HFFc6 (cell line): Measurements from ENCODE around the gene SF3A1. TPM values are rescaled to one million over a fixed set of nuclear protein-coding genes. Genes with fewer than 3 reads are reported as not detected.

ENCODE experiments used
- DNase-seq: peaks from one replicate; pipeline ENCODE4 v3.0.0-alpha.2; 2018
- H3K27ac Mint-ChIP-seq: 2 replicates; pipeline ENCODE4 v1.8.0; 2020; ENCODE audit warnings: mild to moderate bottlenecking, mixed read lengths
- H3K27me3 Mint-ChIP-seq: 2 replicates; pipeline ENCODE4 v1.8.0; 2021; ENCODE audit warnings: mild to moderate bottlenecking, moderate library complexity, mixed read lengths; ENCODE audit not compliant: insufficient read depth
- H3K36me3 Mint-ChIP-seq: 2 replicates; pipeline ENCODE4 v1.8.0; 2021; ENCODE audit warnings: low read depth, mixed read lengths
- H3K4me1 Mint-ChIP-seq: 2 replicates; pipeline ENCODE4 v1.8.0; 2020; ENCODE audit warnings: low read depth, mixed read lengths
- H3K4me3 Mint-ChIP-seq: 2 replicates; pipeline ENCODE4 v1.8.0; 2020; ENCODE audit warnings: mild to moderate bottlenecking, moderate library complexity, mixed read lengths
- H3K9me3 Mint-ChIP-seq: 2 replicates; pipeline ENCODE4 v1.8.0; 2020; ENCODE audit warnings: mild to moderate bottlenecking, mixed read lengths
- total RNA-seq, 6 experiments: library from RNA; stranded (reverse); fragmentation: NEBNext Ultra II Directional; extraction: Animal tissue kit (Norgen Biotek cat#: 25700); gene quantifications; 2 replicates in 1 of 6; 3 replicates in 5 of 6; pipeline ENCODE4 v1.2.3, GENCODE V29; 2021
- TF ChIP-seq, protein P1 (sequence below): fragments of 200-600 bp; sonication (generic); IDR thresholded peaks from 2 replicates; pipeline ENCODE4 v1.5.0; 2021; ENCODE audit warnings: antibody characterized with exemption, mild to moderate bottlenecking

Gene SF3A1
- total RNA-seq, 6 experiments from 2014 or later = 166 to 197 (median 181) TPM

DNA sequence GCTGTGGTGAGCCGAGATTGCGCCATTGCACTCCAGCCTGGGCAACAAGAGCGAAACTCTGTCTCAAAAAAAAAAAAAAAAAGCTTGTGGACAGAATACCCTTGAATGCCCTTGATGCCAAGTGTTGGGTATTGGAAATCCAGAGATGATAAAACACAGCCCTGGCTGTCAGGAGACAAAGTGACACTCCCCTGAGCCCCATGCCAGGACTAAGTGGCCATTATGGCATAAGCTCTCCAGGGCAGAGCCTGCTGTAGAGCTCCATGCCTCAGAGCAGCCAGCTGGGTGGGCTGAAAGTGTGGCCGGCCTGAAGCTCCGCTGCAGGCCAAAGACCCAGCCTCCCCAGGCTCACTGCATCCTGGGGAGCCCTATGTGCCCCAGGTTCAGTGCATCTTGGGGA lies 25.6 kb upstream of the SF3A1 start:
- no peak for DNase-seq
- Mint-ChIP-seq H3K4me3 (no peak overlapping the region), H3K4me1 (peaks cover 9% of the 10 kb centered on the region), H3K36me3 (no peaks in the 10 kb centered on the region), H3K9me3 (no peaks in the 10 kb centered on the region), H3K27ac (no peak overlapping the region), H3K27me3 (no peaks in the 10 kb centered on the region)
- TF ChIP-seq, protein P1, sequence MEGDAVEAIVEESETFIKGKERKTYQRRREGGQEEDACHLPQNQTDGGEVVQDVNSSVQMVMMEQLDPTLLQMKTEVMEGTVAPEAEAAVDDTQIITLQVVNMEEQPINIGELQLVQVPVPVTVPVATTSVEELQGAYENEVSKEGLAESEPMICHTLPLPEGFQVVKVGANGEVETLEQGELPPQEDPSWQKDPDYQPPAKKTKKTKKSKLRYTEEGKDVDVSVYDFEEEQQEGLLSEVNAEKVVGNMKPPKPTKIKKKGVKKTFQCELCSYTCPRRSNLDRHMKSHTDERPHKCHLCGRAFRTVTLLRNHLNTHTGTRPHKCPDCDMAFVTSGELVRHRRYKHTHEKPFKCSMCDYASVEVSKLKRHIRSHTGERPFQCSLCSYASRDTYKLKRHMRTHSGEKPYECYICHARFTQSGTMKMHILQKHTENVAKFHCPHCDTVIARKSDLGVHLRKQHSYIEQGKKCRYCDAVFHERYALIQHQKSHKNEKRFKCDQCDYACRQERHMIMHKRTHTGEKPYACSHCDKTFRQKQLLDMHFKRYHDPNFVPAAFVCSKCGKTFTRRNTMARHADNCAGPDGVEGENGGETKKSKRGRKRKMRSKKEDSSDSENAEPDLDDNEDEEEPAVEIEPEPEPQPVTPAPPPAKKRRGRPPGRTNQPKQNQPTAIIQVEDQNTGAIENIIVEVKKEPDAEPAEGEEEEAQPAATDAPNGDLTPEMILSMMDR = no peak

DNA sequence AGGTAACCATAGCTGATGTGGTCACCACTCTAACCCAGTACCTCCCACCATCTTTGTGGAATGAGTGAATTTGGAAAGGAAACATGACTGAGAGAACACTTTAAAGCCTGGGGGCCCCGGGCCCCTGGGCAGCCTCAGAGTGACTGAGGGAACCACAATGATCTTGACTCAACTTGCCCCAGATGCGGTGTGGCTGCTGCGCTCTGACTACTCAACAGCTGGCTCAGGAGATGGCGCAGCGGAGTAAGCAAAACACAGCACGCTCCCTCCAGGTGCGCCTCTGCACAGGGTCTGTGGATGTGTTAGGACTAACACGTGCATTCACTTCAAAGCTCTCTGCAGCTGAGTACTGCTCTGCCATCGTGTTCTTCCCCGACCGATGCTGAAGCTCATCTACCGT lies 24.6 kb upstream of the SF3A1 start:
- Mint-ChIP-seq H3K27me3 (no peaks in the 10 kb centered on the region), H3K4me3 (no peak overlapping the region), H3K4me1 (peaks cover 3% of the 10 kb centered on the region), H3K27ac (no peak overlapping the region), H3K9me3 (no peaks in the 10 kb centered on the region), H3K36me3 (no peaks in the 10 kb centered on the region)
- TF ChIP-seq, protein P1 = no peak
- DNase-seq = no peak

DNA sequence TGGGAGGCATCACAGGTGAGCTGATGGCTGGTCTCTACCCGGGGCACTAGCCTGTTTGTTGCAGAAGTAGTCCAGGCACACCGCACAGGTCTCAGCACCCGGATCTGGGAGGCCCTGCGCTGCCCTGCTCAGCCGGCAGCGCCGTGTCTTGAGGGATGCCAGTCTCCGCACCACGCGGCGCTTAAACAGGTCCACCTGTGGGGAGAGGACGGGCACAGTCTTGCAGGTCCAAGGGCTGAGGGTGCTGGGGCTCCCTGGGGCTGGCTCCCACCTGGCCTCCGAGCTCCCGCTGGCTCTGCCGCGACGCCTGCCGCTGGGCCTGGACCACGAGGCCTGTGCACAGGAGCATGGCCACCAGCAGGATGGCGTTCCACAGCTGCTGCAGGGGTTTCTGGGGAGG lies 23.3 kb upstream of the SF3A1 start:
- H3K4me1 Mint-ChIP-seq = no peaks in the 10 kb centered on the region

DNA sequence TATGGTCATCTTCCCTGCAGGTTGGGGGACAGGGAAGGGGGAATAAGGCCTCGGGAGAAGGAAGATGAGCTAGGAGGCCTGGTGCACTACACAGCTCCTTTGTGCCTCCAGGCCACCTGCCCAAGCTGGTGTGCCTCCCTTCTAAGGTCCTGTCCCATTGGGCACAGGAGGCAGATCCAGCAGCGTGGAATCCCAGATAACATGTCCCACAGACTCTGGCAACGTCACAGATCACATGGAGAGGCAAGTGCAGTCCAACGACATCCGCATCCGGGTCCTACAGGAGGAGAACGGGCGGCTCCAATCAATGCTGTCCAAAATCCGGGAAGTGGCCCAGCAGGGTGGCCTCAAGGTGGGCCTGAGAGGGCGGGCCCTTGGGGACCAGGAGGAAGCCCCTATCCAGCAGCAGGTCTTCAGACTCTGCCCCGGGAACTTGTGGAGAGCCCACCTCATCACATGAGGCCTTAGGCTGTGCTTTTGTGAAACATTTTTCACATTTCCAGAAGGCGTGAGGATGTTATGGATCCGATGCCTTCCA lies 18.7 kb upstream of the SF3A1 start:
- Mint-ChIP-seq H3K4me3 (no peak overlapping the region), H3K36me3 (no peaks in the 10 kb centered on the region), H3K27ac (no peak overlapping the region), H3K9me3 (no peaks in the 10 kb centered on the region), H3K27me3 (no peaks in the 10 kb centered on the region), H3K4me1 (no peaks in the 10 kb centered on the region)
- no peak for DNase-seq
- TF ChIP-seq, protein P1 = no peak

More for the DNA sequence above, 23.3 kb upstream of the SF3A1 start:
- no peak for DNase-seq
- H3K4me3 Mint-ChIP-seq = no peak overlapping the region
- H3K27me3 Mint-ChIP-seq = no peaks in the 10 kb centered on the region
- H3K36me3 Mint-ChIP-seq = no peaks in the 10 kb centered on the region
- no peak overlapping the region for H3K27ac Mint-ChIP-seq
- TF ChIP-seq, protein P1 = no peak
- H3K9me3 Mint-ChIP-seq = no peaks in the 10 kb centered on the region

DNA sequence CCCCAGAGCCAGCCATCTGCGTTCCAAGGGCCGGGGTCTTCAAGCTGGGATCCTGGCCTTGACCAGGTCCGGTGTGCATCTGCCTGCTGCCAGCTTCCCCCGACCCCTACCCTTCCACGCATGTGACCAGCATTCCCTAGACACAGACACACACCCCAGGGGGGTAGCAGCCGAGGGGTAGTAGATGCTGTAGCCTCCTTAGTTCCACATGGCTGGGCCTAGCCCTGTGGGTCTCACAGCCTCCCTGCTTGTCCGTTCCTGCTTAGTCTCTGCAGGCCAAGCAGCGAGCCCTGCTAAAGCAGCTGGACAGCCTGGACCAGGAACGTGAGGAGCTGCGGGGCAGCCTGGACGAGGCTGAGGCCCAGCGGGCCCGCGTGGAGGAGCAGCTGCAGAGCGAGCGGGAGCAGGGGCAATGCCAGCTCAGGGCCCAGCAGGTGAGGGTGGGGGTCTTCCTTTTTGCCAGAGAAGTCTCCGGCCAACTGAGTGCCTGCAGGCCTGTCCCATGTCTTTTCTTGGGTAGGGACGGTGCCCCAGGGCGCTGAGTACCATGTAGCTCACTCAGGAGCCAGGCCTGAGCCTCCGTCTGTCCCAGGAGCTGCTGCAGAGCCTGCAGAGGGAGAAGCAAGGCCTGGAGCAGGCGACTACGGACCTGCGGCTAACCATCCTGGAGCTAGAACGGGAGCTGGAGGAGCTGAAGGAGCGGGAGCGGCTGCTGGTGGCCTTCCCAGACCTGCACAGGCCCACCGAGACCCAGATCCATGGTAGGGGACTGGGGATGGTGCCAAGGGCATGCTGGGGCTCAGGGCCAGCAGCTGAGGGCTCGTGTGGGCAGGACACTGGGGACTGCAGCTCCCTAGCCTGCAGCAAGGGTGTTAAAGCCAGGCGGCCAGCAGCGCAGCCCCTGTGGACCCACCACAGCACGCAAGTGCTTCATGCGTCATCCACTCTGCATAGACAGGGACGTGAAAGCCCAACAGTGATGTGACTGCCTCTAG lies 16.9 kb upstream of the SF3A1 start:
- Mint-ChIP-seq H3K36me3 (no peaks in the 10 kb centered on the region), H3K27ac (no peak overlapping the region), H3K4me1 (peaks cover 4% of the 10 kb centered on the region), H3K27me3 (no peaks in the 10 kb centered on the region; the same call in 1 of the 2 replicates), H3K9me3 (no peaks in the 10 kb centered on the region), H3K4me3 (no peak overlapping the region)
- TF ChIP-seq, protein P1 = no peak
- DNase-seq = no peak
